ENCODE results near the gene LPCAT1.
"Not testable (repeated sequence)": the region's sequence is repeated elsewhere in the genome, so short reads cannot be mapped to it uniquely, and the experiment has no call there.

The LPCAT1 gene

DNA sequence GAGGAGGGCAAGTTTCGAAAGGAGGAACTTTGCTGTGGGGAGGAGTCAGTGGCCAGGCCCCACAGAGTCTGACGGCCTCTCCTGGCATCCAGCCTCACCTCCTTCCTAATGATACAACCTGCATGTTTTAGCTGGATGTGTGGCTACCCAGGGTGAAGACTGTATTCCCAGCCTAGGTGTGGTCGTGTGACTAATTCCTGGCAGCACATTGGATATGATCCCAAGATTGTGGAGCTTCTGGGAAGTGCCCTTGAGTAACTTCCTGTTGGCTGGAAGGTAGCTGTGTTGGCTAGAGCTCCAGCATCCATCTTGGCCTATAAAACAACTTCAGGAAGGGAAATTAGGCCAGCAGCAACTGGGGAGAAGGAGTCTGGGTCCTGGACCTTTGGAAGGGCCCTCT lies 19.0 kb upstream of the LPCAT1 start:
- no peak overlapping the region for H3K4me3 ChIP-seq (ENCODE audit: low read length)
- TF ChIP-seq, protein P1, sequence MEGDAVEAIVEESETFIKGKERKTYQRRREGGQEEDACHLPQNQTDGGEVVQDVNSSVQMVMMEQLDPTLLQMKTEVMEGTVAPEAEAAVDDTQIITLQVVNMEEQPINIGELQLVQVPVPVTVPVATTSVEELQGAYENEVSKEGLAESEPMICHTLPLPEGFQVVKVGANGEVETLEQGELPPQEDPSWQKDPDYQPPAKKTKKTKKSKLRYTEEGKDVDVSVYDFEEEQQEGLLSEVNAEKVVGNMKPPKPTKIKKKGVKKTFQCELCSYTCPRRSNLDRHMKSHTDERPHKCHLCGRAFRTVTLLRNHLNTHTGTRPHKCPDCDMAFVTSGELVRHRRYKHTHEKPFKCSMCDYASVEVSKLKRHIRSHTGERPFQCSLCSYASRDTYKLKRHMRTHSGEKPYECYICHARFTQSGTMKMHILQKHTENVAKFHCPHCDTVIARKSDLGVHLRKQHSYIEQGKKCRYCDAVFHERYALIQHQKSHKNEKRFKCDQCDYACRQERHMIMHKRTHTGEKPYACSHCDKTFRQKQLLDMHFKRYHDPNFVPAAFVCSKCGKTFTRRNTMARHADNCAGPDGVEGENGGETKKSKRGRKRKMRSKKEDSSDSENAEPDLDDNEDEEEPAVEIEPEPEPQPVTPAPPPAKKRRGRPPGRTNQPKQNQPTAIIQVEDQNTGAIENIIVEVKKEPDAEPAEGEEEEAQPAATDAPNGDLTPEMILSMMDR (conservative IDR thresholded peaks at IDR 0.05; ENCODE audit: low read length) = no peak
- peak; percentile 81 for DNase-seq (ENCODE audit: low read depth)

GRCh38 chr5:1541702-1542400 lies 18.1 kb upstream of the LPCAT1 start:
- TF ChIP-seq, protein P1 (conservative IDR thresholded peaks at IDR 0.05; ENCODE audit: low read length) = no peak
- DNase-seq (ENCODE audit: low read depth) = peak; percentile 47
- no peak overlapping the region for H3K4me3 ChIP-seq (ENCODE audit: low read length)

DNA sequence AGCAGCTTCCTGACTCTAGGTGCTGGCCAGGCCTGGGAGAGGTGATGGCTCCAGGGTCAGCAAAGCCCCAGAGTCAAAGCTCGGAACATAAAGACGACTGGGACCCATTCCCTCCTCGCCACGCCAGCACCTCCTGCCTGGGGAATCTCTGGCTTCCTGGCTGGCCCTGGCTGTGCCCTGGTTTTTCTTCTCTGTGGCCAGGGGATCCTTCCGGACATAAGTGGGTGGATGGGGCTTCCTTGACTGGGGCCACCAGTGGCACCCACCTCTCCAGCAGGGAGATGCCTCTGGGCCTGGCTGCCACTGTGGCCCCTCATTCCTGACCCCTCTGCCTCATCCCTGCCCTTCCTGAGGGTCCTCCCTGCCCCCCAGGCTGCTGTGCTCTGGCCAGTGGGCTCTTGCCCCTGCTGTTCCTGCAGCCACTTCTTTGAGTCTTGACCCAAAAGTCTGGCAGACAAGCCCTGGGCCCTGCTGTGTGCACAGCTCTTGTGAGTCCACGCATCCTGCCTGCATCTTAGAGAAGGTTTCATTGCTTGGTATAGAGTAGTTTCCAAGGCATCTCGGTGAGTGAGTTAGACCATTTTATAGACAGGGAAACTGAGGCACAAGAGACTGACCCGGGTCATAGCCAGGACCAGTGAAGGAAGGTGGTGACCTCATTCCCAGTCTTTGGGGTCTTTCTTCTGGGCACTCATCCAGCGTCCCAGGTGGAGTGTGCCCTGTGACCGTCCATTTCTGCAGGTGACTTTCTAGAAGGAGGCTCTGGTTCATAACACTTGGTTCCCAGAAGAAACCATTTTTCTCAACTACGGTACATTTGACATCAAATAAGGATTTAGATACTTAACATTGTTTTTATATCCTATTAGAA lies 17.3 kb upstream of the LPCAT1 start:
- TF ChIP-seq, protein P1 (conservative IDR thresholded peaks at IDR 0.05; ENCODE audit: low read length) = no peak
- DNase-seq (ENCODE audit: low read depth) = no peak
- H3K4me3 ChIP-seq (ENCODE audit: low read length) = no peak overlapping the region

GRCh38 chr5:1540166-1540565 lies 16.4 kb upstream of the LPCAT1 start:
- H3K4me3 ChIP-seq (ENCODE audit: low read length) = no peak overlapping the region
- TF ChIP-seq, protein P1 (conservative IDR thresholded peaks at IDR 0.05; ENCODE audit: low read length) = no peak
- no peak for DNase-seq (ENCODE audit: low read depth)

- DNase-seq (ENCODE audit: low read depth); H3K4me3 ChIP-seq (ENCODE audit: low read length): not testable (repeated sequence)
Observed at GRCh38 chr5:1539393-1540161, 15.8 kb upstream of the LPCAT1 start.

- TF ChIP-seq, protein P1 (conservative IDR thresholded peaks at IDR 0.05; ENCODE audit: low read length) = no peak
- no peak overlapping the region for H3K4me3 ChIP-seq (ENCODE audit: low read length)
- DNase-seq (ENCODE audit: low read depth) = no peak
Observed at GRCh38 chr5:1538741-1539392, 15.1 kb upstream of the LPCAT1 start.

- no peak overlapping the region for H3K4me3 ChIP-seq (ENCODE audit: low read length)
- TF ChIP-seq, protein P1 (conservative IDR thresholded peaks at IDR 0.05; ENCODE audit: low read length) = no peak
- no peak for DNase-seq (ENCODE audit: low read depth)
Observed at GRCh38 chr5:1538276-1538675, 14.5 kb upstream of the LPCAT1 start.
